Progenitor cell of endocrine pancreas (in vitro differentiated cells): ENCODE data around the gene ERAL1. TPM values are rescaled to one million over a fixed set of nuclear protein-coding genes. Genes with fewer than 3 reads are reported as not detected.
"Not testable (repeated sequence)": the region's sequence is repeated elsewhere in the genome, so short reads cannot be mapped to it uniquely, and the experiment has no call there.

Experiments
- DNase-seq: peaks from one replicate; pipeline ENCODE4 v3.0.0; 2021; ENCODE audit warnings: low spot score; ENCODE audit not compliant: unreplicated experiment
- H3K27ac Mint-ChIP-seq: 2 replicates; pipeline ENCODE4 v1.8.0; 2021; ENCODE audit warnings: mild to moderate bottlenecking, moderate library complexity, mixed read lengths
- H3K27me3 Mint-ChIP-seq: 2 replicates; pipeline ENCODE4 v1.8.0; 2021; ENCODE audit warnings: mixed read lengths
- H3K36me3 Mint-ChIP-seq: 2 replicates; pipeline ENCODE4 v1.8.0; 2022; ENCODE audit warnings: mixed read lengths; ENCODE audit not compliant: insufficient read depth
- H3K4me1 Mint-ChIP-seq: 2 replicates; pipeline ENCODE4 v1.8.0; 2021; ENCODE audit warnings: low read depth, mixed read lengths
- H3K4me3 Mint-ChIP-seq: 2 replicates; pipeline ENCODE4 v1.8.0; 2021; ENCODE audit warnings: low read depth, mild to moderate bottlenecking, moderate library complexity, mixed read lengths
- H3K9me3 Mint-ChIP-seq: 2 replicates; pipeline ENCODE4 v1.8.0; 2021; ENCODE audit warnings: low read depth, mixed read lengths
- total RNA-seq: library from RNA; stranded (reverse); gene quantifications from 2 replicates; pipeline ENCODE4 v1.2.1, GENCODE V29; 2021
- TF ChIP-seq, protein P1 (sequence below): fragments of 200-600 bp; sonication (generic); IDR thresholded peaks from one replicate; pipeline ENCODE4 v1.5.0; 2021; ENCODE audit warnings: antibody characterized with exemption, mild to moderate bottlenecking; ENCODE audit not compliant: unreplicated experiment

ERAL1 gene
- total RNA-seq, 1 donor from 2014 or later = 49.2 TPM

DNA sequence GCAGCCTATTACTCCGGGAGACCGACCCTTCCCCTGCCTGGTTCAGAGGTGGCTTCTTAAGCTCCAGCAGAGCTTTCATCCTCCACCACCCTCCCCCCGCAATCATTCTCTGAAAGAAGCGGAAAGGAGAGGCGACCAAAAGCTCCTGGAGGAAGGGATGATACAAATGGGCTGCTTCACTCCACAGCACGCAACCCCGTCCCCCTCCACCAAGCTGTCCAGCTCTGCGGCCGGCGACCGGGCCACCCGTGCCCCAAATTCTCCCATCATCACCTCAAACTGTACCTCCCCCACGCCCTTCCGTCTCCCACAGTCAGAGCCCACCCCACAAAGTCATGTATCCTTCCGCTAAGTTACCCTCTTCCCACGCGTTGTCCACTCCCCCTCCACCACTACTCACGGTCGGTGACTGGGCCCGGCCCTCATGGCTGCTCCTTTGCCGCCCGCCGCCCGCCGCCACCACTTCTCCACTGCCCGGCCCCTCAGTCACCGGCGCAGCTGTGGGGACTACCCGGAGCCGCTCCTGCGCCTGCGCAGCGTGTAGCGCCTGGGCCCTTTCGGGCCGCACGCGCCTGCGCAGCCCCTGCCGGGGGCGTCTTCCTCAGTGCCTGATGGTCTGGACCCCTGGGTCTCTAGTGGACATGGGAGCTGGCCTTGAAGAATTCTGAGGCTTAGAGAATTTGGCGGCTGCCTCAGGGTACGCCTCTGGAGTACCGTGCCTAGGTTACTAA, 12.4 kb upstream of the ERAL1 start, which contains the start of gene FAM222B:
TSS of gene FAM222B (minus strand) at position 509 of the 731 bp plus-strand sequence. CDS start 76,123 bp downstream, outside the sequence.
- no peaks in the 10 kb centered on the region for H3K36me3 Mint-ChIP-seq
- H3K27ac Mint-ChIP-seq = peak within 1 kb of the TSS; percentile 98
- peak within 1 kb of the TSS; percentile 91 for H3K4me3 Mint-ChIP-seq
- H3K4me1 Mint-ChIP-seq = peaks cover 10% of the 10 kb centered on the region
- H3K9me3 Mint-ChIP-seq = no peaks in the 10 kb centered on the region
- H3K27me3 Mint-ChIP-seq = no peaks in the 10 kb centered on the region
- TF ChIP-seq, protein P1, sequence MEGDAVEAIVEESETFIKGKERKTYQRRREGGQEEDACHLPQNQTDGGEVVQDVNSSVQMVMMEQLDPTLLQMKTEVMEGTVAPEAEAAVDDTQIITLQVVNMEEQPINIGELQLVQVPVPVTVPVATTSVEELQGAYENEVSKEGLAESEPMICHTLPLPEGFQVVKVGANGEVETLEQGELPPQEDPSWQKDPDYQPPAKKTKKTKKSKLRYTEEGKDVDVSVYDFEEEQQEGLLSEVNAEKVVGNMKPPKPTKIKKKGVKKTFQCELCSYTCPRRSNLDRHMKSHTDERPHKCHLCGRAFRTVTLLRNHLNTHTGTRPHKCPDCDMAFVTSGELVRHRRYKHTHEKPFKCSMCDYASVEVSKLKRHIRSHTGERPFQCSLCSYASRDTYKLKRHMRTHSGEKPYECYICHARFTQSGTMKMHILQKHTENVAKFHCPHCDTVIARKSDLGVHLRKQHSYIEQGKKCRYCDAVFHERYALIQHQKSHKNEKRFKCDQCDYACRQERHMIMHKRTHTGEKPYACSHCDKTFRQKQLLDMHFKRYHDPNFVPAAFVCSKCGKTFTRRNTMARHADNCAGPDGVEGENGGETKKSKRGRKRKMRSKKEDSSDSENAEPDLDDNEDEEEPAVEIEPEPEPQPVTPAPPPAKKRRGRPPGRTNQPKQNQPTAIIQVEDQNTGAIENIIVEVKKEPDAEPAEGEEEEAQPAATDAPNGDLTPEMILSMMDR = no peak
- DNase-seq = peak; percentile 86

DNA sequence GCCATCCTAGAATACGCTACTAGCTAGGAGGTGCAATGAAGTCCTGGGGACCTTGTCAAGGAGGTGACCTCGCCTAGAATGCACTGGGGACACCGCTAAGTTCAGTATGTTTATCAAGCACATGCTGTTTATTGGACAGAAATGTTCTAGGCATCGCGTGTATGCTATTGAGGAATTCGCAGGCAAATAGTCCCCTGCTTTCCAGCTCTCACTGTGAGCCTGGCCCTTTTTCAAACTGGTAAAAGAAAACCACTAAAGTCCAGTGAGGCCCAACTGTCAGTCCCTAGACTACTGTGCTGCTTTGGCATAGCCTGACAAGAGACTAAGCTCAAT, 11.0 kb upstream of the ERAL1 start:
- Mint-ChIP-seq H3K27ac (peak overlapping the region; percentile 45), H3K9me3 (no peaks in the 10 kb centered on the region), H3K4me1 (peaks cover 10% of the 10 kb centered on the region), H3K27me3 (no peaks in the 10 kb centered on the region), H3K4me3 (peak overlapping the region; percentile 21), H3K36me3 (no peaks in the 10 kb centered on the region)
- no peak for DNase-seq
- TF ChIP-seq, protein P1 = no peak

DNA sequence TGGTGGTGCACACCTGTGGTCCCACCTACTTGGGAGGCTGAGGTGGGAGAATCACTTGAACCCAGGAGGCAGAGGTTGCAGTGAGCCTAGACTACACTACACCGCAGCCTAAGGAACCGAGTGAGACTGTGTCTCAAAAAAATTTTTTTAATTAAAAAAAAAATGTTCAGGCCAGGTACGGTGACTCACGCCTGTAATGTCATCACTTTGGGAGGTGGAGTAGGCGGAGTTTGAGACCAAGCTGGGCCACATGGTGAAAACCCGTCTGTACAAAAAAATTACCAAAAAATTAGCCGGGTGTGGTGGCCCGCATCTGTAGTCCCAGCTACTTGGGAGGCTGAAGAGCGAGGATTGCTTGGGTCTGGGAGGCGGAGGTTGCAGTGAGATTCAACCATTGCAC, 8.6 kb upstream of the ERAL1 start:
- DNase-seq = no peak
- no peak overlapping the region for H3K4me3 Mint-ChIP-seq
- H3K9me3 Mint-ChIP-seq = no peaks in the 10 kb centered on the region
- H3K4me1 Mint-ChIP-seq = peaks cover 8% of the 10 kb centered on the region
- H3K27me3 Mint-ChIP-seq = no peaks in the 10 kb centered on the region
- TF ChIP-seq, protein P1 = no peak
- no peaks in the 10 kb centered on the region for H3K36me3 Mint-ChIP-seq
- no peak overlapping the region for H3K27ac Mint-ChIP-seq

DNA sequence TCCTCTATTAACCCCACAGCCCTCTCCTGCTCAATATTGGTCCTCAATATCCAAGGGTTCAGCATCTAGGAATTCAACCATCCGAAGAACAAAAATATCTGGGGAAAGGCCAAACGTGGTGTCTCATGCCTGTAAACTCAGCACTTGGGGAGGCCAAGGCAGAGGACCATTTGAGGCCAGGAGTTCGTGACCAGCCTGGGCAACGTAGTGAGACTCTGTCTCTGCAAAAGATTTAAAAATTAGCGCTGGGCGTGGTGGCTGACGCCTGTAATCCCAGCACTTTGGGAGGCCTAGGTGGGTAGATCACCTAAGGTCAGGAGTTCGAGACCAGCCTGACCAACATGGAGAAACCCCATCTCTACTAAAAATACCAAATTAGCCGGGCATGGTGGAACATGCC, 8.1 kb upstream of the ERAL1 start:
- H3K36me3 Mint-ChIP-seq, H3K27ac Mint-ChIP-seq: not testable (repeated sequence)

DNA sequence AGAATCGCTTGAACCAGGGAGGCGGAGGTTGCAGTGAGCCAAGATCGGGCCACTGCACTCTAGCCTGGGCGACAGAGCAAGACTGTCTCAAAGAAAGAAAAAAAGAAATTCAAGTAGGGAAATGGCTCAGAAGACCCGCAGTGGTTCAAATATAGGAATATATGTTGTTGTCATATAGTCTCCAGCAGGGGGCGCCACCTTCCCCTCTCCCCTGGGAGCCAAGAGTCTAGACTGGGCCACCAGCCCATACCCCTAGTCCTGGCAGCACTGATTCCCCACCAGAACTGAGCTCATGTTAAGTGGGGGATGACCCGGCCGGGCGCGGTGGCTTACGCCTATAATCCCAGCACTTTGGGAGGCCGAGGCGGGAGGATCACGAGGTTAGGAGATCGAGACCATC, 6.1 kb upstream of the ERAL1 start:
- H3K27me3 Mint-ChIP-seq, H3K4me3 Mint-ChIP-seq, DNase-seq, H3K27ac Mint-ChIP-seq, H3K9me3 Mint-ChIP-seq, H3K36me3 Mint-ChIP-seq, H3K4me1 Mint-ChIP-seq: not testable (repeated sequence)
- TF ChIP-seq, protein P1 = peak; percentile 39

More for the DNA sequence above, 8.1 kb upstream of the ERAL1 start:
- H3K9me3 Mint-ChIP-seq, H3K4me1 Mint-ChIP-seq, DNase-seq, H3K4me3 Mint-ChIP-seq, H3K27me3 Mint-ChIP-seq: not testable (repeated sequence)

DNA sequence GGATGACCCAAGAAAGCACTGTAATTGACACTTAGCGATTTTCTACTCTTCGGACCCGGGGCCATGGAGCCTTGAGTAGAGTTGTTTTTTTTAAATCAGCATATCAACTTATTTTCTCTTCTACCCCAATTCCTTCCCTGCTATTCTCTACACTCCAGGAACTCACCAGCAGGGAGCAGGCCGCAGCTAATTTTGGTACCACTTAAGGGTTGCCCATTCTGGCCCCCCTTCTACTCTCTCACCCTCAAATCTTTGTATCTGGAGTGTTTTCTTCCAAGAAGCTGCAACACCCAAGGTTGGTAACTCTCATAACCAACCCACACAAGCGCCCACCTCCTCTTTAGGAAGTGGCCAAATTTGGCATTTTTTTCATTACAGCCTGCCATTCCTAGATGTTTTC, 5.5 kb upstream of the ERAL1 start:
- Mint-ChIP-seq H3K9me3 (no peaks in the 10 kb centered on the region), H3K36me3 (no peaks in the 10 kb centered on the region), H3K27me3 (no peaks in the 10 kb centered on the region), H3K4me1 (peaks cover 1% of the 10 kb centered on the region), H3K27ac (no peak overlapping the region), H3K4me3 (no peak overlapping the region)
- TF ChIP-seq, protein P1 = no peak
- no peak for DNase-seq
